GM11168 (cell line): ENCODE results near the gene SP9.

ENCODE experiments used
- in situ Hi-C: fragments of 300-500 bp; cut with MboI; formaldehyde crosslinking; loops from one replicate; pipeline ENCODE4 v1.12.0; 2022; ENCODE audit warnings: low sequenced_read_pairs; ENCODE audit not compliant: unreplicated experiment

Gene SP9

DNA sequence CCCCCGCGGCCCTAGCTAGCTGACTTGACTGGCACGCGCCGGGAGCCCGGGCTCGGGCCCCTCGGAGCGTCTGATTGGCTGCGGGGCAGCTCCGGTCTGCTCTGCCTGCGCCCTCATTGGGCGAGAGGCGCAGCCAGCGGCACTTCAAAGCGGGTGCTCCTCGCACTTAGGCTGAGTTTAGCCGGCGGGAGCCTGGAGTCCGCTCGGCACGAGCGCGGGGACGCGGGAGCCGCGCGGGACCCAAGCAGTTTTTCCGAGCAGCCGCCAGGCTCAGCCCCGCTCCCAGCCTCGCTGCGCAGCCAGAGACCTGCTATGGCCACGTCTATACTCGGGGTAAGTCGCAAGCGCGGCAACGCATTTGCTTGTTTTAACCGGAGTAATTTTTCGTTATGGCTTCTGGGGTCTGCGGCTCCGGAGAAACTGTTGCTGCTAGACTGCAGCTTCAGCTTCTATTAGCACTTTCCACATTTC is at the start of gene SP9:
Gene SP9 (plus strand): TSS at position 174 of the 471 bp plus-strand sequence. CDS start 139 bp downstream, at position 313.
- in situ Hi-C loops = loop anchor here (25.0 kb wide), 1 partner anchor 448 kb away; no protein-coding TSS in a partner anchor

DNA sequence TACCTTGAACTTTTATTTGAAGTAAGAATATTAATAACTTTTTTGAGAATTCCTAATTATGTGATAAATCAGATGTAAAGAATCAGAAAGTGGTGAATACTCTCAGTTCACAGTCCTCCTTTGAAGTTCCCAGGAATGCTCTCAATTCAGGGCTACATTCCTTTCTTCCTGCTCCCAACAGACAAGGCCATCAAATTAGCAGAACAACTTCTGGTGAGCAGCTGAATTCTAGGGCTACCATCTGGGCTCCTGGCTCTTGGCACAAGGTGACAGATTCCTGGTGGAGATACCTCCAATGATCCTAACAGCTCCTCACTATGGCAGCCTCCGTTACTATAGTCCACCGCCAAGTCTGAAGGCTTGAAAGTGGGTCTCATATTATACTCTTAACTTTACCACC is 48.6 kb upstream of the SP9 start:
- in situ Hi-C loops = no loop called here

GRCh38 chr2:174292908-174293307 is 41.8 kb upstream of the SP9 start:
- in situ Hi-C loops = no loop called here

- in situ Hi-C loops = no loop called here
These were observed 34.6 kb upstream of the SP9 start for GRCh38 chr2:174300114-174300513.

- in situ Hi-C loops = no loop called here
These were observed 22.0 kb upstream of the SP9 start for GRCh38 chr2:174312581-174313234.

- in situ Hi-C loops = no loop called here
These were observed 12.6 kb upstream of the SP9 start for GRCh38 chr2:174322149-174322548.

DNA sequence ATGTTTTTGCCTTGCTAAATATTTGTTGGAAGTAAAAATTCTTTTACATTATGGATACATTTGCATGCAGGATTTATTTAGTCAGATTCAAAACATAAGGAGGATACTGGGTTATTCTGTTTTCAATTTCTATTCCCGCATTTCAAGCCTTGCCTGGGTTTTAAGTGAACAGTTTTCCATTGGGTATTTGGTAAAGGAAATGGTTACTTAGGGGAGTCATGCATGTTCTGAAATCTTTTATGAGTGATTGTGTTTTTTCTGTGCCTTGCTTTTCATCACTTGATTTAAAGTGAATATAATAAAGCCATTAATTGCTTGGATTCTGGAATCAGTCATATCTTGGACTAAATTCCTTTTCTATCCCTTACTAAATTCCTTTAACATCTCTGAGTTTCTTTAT is 12.0 kb upstream of the SP9 start:
- in situ Hi-C loops = no loop called here

- in situ Hi-C loops = no loop called here
These were observed 10.2 kb upstream of the SP9 start for GRCh38 chr2:174324530-174324929.

- in situ Hi-C loops = loop anchor here (25.0 kb wide), 1 partner anchor 438 kb away; no protein-coding TSS in a partner anchor
These were observed 9.2 kb upstream of the SP9 start for GRCh38 chr2:174325373-174326160.

- in situ Hi-C loops = loop anchor here (25.0 kb wide), 1 partner anchor 439 kb away; no protein-coding TSS in a partner anchor
These were observed 8.4 kb upstream of the SP9 start for GRCh38 chr2:174326161-174327020.

- in situ Hi-C loops = loop anchor here (25.0 kb wide), 1 partner anchor 440 kb away; no protein-coding TSS in a partner anchor
These were observed 7.5 kb upstream of the SP9 start for GRCh38 chr2:174327021-174327840.

- in situ Hi-C loops = loop anchor here (25.0 kb wide), 1 partner anchor 440 kb away; no protein-coding TSS in a partner anchor
These were observed 7.0 kb upstream of the SP9 start for GRCh38 chr2:174327841-174328113.

DNA sequence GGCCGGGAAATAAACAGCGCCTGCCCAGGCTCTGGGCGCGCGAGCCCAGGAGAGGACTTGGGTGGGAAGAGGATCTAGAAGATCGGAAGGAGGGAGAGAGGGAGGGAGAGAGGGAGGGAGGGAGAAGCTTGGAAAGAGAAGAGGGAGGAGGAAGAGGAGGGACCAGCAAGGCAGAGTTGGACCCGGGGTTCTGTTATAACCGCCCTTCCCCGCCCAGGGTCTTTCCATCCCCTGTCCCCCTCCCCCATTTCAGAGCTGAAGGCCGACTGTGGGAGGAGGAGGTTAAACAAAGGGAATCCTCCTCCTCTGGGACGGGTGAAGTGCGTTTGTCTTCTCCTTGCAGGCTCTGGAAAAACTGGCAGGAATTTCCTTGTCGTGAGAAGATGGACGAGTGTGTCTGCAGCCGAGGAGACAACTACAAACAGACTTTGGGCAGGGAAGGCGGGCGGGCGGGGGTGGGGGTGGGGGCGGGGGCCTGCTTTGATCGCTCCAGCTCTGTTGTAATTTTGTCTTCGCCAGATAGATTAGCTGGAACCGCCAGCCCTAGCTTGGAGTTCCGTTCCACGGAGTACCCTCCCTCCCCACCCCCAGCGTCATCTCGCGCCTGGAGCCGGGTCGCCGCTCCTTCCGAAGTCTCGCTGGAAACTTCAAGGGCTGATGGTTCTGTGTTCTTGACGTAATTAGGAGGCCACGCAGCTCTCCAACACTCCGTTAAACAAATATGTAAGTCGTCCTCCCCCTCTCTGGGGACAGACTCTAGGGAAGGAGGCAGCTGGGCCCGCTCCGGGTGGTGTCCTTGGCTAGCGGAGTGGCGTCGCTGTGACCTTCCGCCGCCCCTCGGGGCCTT is 6.4 kb upstream of the SP9 start:
- in situ Hi-C loops = loop anchor here (25.0 kb wide), 1 partner anchor 441 kb away; no protein-coding TSS in a partner anchor

GRCh38 chr2:174328961-174329715 is 5.6 kb upstream of the SP9 start:
- in situ Hi-C loops = loop anchor here (25.0 kb wide), 1 partner anchor 442 kb away; no protein-coding TSS in a partner anchor

DNA sequence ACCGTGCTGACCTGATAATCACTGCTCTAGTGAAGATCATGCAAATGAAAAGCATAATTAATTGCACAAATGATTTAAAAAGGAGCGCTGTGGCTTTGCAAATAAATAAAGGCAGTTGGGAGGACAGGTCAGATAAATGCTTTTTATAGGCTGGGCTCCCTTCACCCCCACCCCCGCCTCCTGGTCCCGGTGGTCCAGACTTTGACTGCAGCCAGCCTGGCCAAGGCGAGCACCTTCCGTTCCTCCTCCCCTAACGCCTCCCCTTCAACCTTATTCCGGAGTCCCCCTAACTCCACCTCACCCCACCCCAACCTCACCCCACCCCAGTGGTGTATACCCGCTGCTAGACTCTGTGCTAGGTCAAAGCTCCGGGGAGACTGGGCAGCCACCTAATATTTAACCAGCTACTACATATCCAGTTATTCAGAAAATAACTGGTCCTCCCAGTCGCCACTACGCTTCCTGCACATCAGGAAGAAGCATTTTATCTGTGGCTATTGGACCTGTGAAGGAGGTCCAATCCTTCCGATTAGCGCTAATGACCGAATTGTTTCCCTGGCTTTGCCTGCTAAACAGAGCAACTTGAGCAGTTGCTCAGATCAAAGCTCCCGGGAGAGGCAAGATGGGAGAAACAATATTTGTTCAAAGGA is 3.7 kb upstream of the SP9 start:
- in situ Hi-C loops = loop anchor here (25.0 kb wide), 1 partner anchor 444 kb away; no protein-coding TSS in a partner anchor

- in situ Hi-C loops = loop anchor here (25.0 kb wide), 1 partner anchor 444 kb away; no protein-coding TSS in a partner anchor
These were observed 3.0 kb upstream of the SP9 start for GRCh38 chr2:174331595-174332216.
